ENCODE results near the gene PFN1.
A peak's percentile ranks its signal among the peaks of the same experiment; 100 is the strongest.

The PFN1 gene

GRCh38 chr17:4972322-4972721, 24.0 kb upstream of the PFN1 start:
- no peak overlapping the region for H3K4me3 ChIP-seq (ENCODE audit: low read depth, low read length)
- no peak for TF ChIP-seq CTCF (IDR thresholded peaks at IDR 0.05; ENCODE audit: borderline replicate concordance, insufficient read depth, low read depth, low read length)

- TF ChIP-seq CTCF (IDR thresholded peaks at IDR 0.05; ENCODE audit: borderline replicate concordance, insufficient read depth, low read depth, low read length) = no peak
- no peak overlapping the region for H3K4me3 ChIP-seq (ENCODE audit: low read depth, low read length)
These were observed 23.5 kb upstream of the PFN1 start for GRCh38 chr17:4971826-4972225.

GRCh38 chr17:4970273-4970672, 21.9 kb upstream of the PFN1 start:
- H3K4me3 ChIP-seq (ENCODE audit: low read depth, low read length) = no peak overlapping the region
- no peak for TF ChIP-seq CTCF (IDR thresholded peaks at IDR 0.05; ENCODE audit: borderline replicate concordance, insufficient read depth, low read depth, low read length)

GRCh38 chr17:4969551-4970173, 21.3 kb upstream of the PFN1 start:
- no peak for TF ChIP-seq CTCF (IDR thresholded peaks at IDR 0.05; ENCODE audit: borderline replicate concordance, insufficient read depth, low read depth, low read length)
- H3K4me3 ChIP-seq (ENCODE audit: low read depth, low read length) = no peak overlapping the region

GRCh38 chr17:4969047-4969550, 20.8 kb upstream of the PFN1 start:
- no peak for TF ChIP-seq CTCF (IDR thresholded peaks at IDR 0.05; ENCODE audit: borderline replicate concordance, insufficient read depth, low read depth, low read length)
- H3K4me3 ChIP-seq (ENCODE audit: low read depth, low read length) = no peak overlapping the region

GRCh38 chr17:4968486-4969046, 20.2 kb upstream of the PFN1 start:
- H3K4me3 ChIP-seq (ENCODE audit: low read depth, low read length) = peak overlapping the region; percentile 93
- no peak for TF ChIP-seq CTCF (IDR thresholded peaks at IDR 0.05; ENCODE audit: borderline replicate concordance, insufficient read depth, low read depth, low read length)

Measured in GM12875 (cell line).